ENCODE measurements around the gene PCDHB4.
"Not testable (repeated sequence)": the region's sequence is repeated elsewhere in the genome, so short reads cannot be mapped to it uniquely, and the experiment has no call there.

The PCDHB4 gene

GRCh38 chr5:141150224-141150992, 28.8 kb downstream of the PCDHB4 start:
- DNase-seq (ENCODE audit: low spot score): no peak

- no peak for DNase-seq (ENCODE audit: low spot score)
These were observed 29.3 kb downstream of the PCDHB4 start for GRCh38 chr5:141150993-141151325.

- DNase-seq (ENCODE audit: low spot score): not testable (repeated sequence)
These were observed 30.0 kb downstream of the PCDHB4 start for GRCh38 chr5:141151632-141152031.

- DNase-seq (ENCODE audit: low spot score): not testable (repeated sequence)
These were observed 30.5 kb downstream of the PCDHB4 start for GRCh38 chr5:141152096-141152495.

DNA sequence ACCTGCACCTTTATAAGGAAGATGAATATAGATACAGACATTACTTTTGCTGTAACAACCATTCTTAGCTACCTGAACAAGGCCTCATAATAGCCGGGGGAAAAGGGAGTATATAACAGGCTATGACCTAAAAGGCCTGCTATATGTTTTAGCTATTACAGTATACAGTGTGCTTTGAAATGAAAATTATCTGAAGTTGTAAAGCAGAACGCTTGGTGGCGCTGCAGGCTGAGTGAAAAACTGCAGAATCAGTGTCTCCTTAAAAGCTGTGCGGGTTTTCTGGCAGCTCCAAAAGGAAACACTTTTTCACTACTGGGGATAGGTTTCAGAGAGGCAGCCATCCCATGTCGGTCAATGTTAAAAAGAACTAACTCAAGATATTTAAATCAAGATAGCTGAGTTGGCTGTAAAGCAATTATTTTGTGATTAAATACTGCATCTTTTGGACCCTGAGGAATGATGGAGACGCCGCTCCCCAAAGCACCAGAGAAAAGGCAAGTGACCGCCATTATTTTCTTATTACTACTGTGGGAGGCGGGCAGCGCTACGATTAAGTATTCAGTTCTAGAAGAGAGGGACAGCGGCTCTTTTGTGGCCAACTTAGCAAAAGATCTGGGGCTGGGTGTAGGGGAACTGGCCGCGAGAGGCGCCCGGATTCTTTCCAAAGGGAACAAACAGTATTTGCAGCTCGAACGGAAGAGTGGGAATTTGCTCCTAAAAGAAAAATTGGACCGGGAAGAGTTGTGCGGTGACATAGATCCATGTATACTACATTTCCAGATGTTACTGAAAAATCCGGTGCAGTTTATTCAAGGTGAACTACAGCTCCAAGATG, 34.1 kb downstream of the PCDHB4 start:
- no peak for DNase-seq (ENCODE audit: low spot score)

DNA sequence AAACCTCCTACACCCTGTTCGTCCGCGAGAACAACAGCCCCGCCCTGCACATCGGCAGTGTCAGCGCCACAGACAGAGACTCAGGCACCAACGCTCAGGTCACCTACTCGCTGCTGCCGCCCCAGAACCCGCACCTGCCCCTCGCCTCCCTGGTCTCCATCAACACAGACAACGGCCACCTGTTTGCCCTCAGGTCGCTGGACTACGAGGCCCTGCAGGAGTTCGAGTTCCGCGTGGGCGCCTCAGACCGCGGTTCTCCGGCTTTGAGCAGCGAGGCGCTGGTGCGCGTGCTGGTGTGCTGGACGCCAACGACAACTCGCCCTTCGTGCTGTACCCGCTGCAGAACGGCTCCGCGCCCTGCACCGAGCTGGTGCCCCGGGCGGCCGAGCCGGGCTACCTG, 35.7 kb downstream of the PCDHB4 start:
- DNase-seq (ENCODE audit: low spot score): not testable (repeated sequence)

DNA sequence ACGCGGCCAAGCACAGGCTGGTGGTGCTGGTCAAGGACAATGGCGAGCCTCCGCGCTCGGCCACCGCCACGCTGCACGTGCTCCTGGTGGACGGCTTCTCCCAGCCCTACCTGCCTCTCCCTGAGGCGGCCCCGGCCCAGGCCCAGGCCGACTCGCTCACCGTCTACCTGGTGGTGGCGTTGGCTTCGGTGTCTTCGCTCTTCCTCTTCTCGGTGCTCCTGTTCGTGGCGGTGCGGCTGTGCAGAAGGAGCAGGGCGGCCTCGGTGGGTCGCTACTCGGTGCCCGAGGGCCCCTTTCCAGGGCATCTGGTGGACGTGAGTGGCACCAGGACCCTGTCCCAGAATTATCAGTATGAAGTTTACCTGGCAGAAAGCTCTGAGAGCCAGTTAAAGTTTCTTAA, 36.3 kb downstream of the PCDHB4 start:
- DNase-seq (ENCODE audit: low spot score): not testable (repeated sequence)

DNA sequence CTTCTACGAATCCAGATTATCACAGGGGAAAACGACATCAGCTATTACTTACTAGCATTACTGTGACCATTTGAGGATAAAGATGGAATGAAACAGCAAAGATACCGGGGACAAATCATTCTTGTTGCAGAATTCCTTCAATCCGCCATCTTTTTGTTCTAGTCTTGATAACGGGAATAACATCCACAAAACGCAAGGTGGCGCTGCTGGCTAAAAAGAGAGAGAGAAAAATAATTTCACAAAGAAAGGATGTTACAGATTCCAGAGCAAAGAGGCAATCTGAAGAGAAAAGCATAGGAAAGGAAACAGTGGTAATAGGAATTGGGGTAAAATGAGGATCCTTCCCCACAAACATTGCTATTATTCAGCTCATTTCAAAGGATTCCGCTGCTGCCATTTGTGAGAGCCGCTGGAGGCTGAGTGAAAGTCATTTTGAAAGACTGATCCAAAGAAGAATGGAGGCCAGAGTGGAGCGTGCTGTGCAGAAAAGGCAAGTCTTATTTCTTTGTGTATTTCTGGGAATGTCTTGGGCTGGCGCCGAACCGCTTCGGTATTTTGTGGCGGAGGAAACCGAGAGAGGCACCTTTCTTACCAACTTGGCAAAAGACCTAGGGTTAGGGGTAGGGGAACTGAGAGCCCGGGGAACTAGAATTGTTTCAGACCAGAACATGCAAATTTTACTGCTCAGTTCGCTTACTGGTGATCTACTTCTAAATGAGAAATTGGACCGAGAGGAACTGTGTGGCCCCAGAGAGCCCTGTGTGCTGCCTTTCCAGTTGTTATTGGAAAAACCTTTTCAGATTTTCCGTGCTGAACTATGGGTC, 51.0 kb downstream of the PCDHB4 start, which contains the start of gene PCDHB7:
TSS of gene PCDHB7 (plus strand) at position 264 of the 824 bp plus-strand sequence. CDS start at position 456, 192 bp downstream.
- DNase-seq (ENCODE audit: low spot score): no peak

DNA sequence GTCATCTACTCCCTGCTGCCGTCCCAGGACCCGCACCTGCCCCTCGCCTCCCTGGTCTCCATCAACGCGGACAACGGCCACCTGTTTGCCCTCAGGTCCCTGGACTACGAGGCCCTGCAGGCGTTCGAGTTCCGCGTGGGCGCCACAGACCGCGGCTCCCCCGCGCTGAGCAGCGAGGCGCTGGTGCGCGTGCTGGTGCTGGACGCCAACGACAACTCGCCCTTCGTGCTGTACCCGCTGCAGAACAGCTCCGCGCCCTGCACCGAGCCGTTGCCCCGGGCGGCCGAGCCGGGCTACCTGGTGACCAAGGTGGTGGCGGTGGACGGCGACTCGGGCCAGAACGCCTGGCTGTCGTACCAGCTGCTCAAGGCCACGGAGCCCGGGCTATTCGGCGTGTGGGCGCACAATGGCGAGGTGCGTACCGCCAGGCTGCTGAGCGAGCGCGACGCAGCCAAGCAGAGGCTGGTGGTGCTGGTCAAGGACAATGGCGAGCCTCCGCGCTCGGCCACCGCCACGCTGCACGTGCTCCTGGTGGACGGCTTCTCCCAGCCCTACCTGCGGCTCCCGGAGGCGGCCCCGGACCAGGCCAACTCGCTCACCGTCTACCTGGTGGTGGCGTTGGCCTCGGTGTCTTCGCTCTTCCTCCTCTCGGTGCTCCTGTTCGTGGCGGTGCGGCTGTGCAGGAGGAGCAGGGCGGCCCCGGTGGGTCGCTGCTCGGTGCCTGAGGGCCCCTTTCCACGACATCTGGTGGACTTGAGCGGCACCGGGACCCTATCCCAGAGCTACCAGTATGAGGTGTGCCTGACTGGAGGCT, 52.9 kb downstream of the PCDHB4 start:
- not testable (repeated sequence) for DNase-seq (ENCODE audit: low spot score)

All from hematopoietic multipotent progenitor cell treated with erythropoietin and hydrocortisone succinate and interleukin-3 and kit ligand, for 15 days (in vitro differentiated cells).